Measurements from ENCODE around the gene BSN.

BSN gene

DNA sequence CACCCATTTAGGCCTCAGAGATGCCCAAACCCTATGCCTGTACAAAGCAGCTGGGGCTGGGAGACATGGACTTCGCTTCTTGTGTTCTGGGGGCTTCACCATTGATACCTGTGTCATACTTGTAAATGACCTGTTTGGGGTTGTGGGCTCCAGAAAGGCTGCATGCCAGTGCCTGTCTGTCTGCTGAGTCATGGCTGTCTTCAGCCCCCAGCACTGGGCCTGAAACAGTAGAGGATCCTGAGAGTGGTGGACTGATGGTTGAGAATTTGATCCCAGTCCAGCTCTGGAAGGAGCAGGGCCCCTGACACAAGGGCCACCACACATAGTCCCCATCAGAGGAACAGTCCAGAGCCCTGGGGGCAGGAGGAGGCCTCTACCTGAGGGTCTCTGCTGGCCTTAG lies 95.3 kb downstream of the BSN start:
- H3K36me3 Mint-ChIP-seq, result no peaks in the 10 kb centered on the region
- H3K9me3 Mint-ChIP-seq, result no peaks in the 10 kb centered on the region
- H3K27me3 Mint-ChIP-seq, result peaks cover 19% of the 10 kb centered on the region
- no peak for ATAC-seq
- H3K4me1 Mint-ChIP-seq, result peaks cover 8% of the 10 kb centered on the region
- H3K4me3 Mint-ChIP-seq, result no peak overlapping the region
- H3K27ac Mint-ChIP-seq, result no peak overlapping the region

- H3K36me3 Mint-ChIP-seq, result no peaks in the 10 kb centered on the region
- no peak overlapping the region for H3K27ac Mint-ChIP-seq
- H3K4me1 Mint-ChIP-seq, result peaks cover 14% of the 10 kb centered on the region
- peaks cover 22% of the 10 kb centered on the region for H3K27me3 Mint-ChIP-seq
- H3K4me3 Mint-ChIP-seq, result no peak overlapping the region
- no peak for ATAC-seq
- no peaks in the 10 kb centered on the region for H3K9me3 Mint-ChIP-seq
Observed at GRCh38 chr3:49650177-49650576, 95.9 kb downstream of the BSN start.

- Mint-ChIP-seq H3K27ac (no peak overlapping the region), H3K9me3 (no peaks in the 10 kb centered on the region), H3K36me3 (no peaks in the 10 kb centered on the region), H3K4me3 (no peak overlapping the region), H3K27me3 (peaks cover 22% of the 10 kb centered on the region), H3K4me1 (peaks cover 18% of the 10 kb centered on the region)
- ATAC-seq, result no peak
Observed at GRCh38 chr3:49650637-49651036, 96.4 kb downstream of the BSN start.

GRCh38 chr3:49652218-49652902 lies 98.1 kb downstream of the BSN start:
- peaks cover 25% of the 10 kb centered on the region for H3K27me3 Mint-ChIP-seq
- H3K4me1 Mint-ChIP-seq, result peaks cover 23% of the 10 kb centered on the region
- H3K36me3 Mint-ChIP-seq, result no peaks in the 10 kb centered on the region
- ATAC-seq, result no peak
- H3K4me3 Mint-ChIP-seq, result no peak overlapping the region
- no peak overlapping the region for H3K27ac Mint-ChIP-seq
- H3K9me3 Mint-ChIP-seq, result no peaks in the 10 kb centered on the region

DNA sequence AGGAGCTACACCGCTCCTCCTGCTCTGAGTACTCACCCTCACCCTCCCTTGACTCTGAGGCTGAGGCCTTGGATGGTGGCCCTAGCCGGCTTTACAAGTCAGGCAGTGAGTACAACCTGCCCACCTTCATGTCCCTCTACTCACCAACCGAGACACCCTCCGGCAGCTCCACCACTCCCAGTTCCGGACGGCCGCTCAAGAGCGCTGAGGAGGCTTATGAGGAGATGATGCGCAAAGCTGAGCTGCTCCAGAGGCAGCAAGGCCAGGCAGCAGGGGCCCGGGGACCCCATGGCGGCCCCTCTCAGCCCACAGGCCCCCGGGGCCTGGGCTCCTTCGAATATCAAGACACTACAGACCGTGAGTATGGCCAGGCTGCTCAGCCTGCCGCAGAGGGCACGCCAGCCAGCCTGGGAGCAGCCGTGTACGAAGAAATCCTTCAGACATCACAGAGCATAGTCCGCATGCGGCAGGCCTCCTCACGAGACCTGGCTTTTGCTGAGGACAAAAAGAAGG lies 98.7 kb downstream of the BSN start:
- Mint-ChIP-seq H3K4me1 (peaks cover 23% of the 10 kb centered on the region), H3K27me3 (peaks cover 31% of the 10 kb centered on the region), H3K9me3 (no peaks in the 10 kb centered on the region), H3K27ac (no peak overlapping the region), H3K4me3 (no peak overlapping the region), H3K36me3 (no peaks in the 10 kb centered on the region)
- no peak for ATAC-seq

DNA sequence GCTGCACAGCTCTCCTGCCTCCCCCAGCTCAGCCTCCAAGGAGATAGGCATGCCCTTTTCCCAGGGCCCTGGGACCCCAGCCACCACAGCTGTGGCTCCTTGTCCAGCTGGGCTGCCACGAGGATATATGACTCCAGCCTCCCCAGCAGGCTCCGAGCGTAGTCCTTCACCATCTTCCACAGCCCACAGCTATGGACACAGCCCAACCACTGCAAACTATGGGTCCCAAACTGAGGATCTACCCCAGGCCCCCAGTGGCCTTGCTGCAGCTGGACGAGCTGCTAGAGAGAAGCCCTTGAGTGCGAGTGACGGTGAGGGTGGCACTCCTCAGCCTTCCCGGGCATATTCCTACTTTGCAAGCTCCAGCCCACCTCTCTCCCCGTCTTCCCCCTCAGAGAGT lies 99.3 kb downstream of the BSN start:
- no peak for ATAC-seq
- H3K36me3 Mint-ChIP-seq, result no peaks in the 10 kb centered on the region
- H3K27ac Mint-ChIP-seq, result no peak overlapping the region
- H3K4me3 Mint-ChIP-seq, result no peak overlapping the region
- H3K4me1 Mint-ChIP-seq, result peaks cover 23% of the 10 kb centered on the region
- no peaks in the 10 kb centered on the region for H3K9me3 Mint-ChIP-seq
- H3K27me3 Mint-ChIP-seq, result peaks cover 37% of the 10 kb centered on the region

DNA sequence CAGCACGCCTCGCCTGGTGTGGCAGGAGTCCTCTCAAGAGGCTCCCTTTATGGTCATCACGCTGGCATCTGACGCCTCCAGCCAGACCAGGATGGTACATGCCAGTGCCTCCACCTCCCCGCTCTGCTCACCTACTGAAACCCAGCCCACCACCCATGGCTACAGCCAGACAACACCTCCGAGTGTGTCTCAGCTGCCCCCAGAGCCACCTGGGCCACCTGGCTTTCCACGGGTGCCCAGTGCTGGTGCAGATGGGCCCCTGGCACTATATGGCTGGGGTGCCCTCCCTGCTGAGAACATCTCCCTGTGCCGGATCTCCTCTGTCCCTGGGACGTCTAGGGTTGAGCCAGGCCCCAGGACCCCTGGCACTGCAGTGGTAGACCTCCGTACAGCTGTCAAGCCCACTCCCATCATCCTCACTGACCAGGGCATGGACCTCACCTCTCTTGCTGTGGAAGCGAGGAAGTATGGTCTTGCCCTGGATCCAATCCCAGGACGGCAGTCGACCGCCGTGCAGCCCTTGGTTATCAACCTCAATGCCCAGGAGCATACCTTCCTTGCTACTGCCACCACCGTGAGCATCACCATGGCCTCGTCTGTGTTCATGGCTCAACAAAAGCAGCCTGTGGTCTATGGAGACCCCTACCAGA lies 100.0 kb downstream of the BSN start:
- H3K27me3 Mint-ChIP-seq, result peaks cover 44% of the 10 kb centered on the region
- no peak overlapping the region for H3K4me3 Mint-ChIP-seq
- ATAC-seq, result no peak

GRCh38 chr3:49654955-49655556 lies 100.8 kb downstream of the BSN start:
- Mint-ChIP-seq H3K27ac (no peak overlapping the region), H3K9me3 (no peaks in the 10 kb centered on the region), H3K27me3 (peaks cover 50% of the 10 kb centered on the region), H3K36me3 (no peaks in the 10 kb centered on the region), H3K4me3 (no peak overlapping the region), H3K4me1 (peaks cover 23% of the 10 kb centered on the region)
- ATAC-seq, result peak; percentile 69

More for the DNA sequence above, 100.0 kb downstream of the BSN start:
- H3K27ac Mint-ChIP-seq, result no peak overlapping the region
- H3K9me3 Mint-ChIP-seq, result no peaks in the 10 kb centered on the region
- no peaks in the 10 kb centered on the region for H3K36me3 Mint-ChIP-seq
- peaks cover 23% of the 10 kb centered on the region for H3K4me1 Mint-ChIP-seq

DNA sequence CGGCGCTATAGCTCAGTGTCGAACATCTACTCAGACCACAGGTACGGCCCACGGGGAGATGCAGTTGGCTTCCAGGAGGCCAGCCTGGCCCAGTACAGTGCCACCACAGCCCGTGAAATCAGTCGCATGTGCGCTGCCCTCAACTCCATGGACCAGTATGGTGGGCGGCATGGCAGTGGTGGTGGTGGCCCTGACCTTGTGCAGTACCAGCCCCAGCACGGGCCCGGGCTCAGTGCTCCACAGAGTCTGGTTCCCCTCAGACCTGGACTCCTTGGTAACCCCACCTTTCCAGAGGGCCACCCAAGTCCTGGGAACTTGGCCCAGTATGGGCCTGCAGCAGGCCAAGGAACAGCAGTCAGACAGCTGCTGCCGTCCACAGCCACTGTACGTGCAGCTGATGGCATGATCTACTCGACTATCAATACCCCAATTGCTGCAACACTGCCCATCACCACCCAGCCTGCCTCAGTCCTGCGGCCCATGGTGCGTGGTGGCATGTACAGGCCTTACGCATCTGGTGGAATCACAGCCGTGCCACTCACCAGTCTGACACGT lies 101.5 kb downstream of the BSN start:
- no peak for ATAC-seq
- Mint-ChIP-seq H3K4me1 (peaks cover 23% of the 10 kb centered on the region), H3K9me3 (no peaks in the 10 kb centered on the region), H3K36me3 (no peaks in the 10 kb centered on the region), H3K4me3 (no peak overlapping the region), H3K27ac (no peak overlapping the region), H3K27me3 (peaks cover 53% of the 10 kb centered on the region)

DNA sequence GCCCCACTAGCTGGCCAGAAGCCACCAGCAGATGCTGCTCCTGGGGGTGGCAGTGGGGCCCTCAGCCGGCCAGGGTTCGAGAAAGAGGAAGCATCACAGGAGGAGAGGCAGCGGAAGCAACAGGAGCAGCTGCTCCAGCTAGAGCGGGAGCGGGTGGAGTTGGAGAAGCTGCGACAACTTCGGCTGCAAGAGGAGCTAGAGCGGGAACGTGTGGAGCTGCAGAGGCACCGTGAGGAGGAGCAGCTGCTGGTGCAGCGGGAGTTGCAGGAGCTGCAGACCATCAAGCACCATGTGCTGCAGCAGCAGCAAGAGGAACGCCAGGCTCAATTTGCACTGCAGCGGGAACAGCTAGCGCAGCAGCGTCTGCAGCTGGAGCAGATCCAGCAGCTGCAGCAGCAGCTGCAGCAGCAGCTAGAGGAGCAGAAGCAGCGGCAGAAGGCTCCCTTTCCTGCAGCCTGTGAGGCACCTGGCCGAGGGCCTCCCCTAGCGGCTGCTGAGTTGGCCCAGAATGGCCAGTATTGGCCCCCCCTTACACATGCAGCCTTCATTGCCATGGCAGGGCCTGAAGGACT lies 102.3 kb downstream of the BSN start:
- ATAC-seq, result no peak
- peaks cover 23% of the 10 kb centered on the region for H3K4me1 Mint-ChIP-seq
- no peak overlapping the region for H3K27ac Mint-ChIP-seq
- H3K4me3 Mint-ChIP-seq, result no peak overlapping the region
- H3K9me3 Mint-ChIP-seq, result no peaks in the 10 kb centered on the region
- no peaks in the 10 kb centered on the region for H3K36me3 Mint-ChIP-seq
- peaks cover 61% of the 10 kb centered on the region for H3K27me3 Mint-ChIP-seq

- H3K4me1 Mint-ChIP-seq, result peaks cover 23% of the 10 kb centered on the region
- H3K9me3 Mint-ChIP-seq, result no peaks in the 10 kb centered on the region
- H3K27ac Mint-ChIP-seq, result no peak overlapping the region
- no peak for ATAC-seq
- no peaks in the 10 kb centered on the region for H3K36me3 Mint-ChIP-seq
- H3K27me3 Mint-ChIP-seq, result peaks cover 65% of the 10 kb centered on the region
- no peak overlapping the region for H3K4me3 Mint-ChIP-seq
Observed at GRCh38 chr3:49657208-49657915, 103.1 kb downstream of the BSN start.

DNA sequence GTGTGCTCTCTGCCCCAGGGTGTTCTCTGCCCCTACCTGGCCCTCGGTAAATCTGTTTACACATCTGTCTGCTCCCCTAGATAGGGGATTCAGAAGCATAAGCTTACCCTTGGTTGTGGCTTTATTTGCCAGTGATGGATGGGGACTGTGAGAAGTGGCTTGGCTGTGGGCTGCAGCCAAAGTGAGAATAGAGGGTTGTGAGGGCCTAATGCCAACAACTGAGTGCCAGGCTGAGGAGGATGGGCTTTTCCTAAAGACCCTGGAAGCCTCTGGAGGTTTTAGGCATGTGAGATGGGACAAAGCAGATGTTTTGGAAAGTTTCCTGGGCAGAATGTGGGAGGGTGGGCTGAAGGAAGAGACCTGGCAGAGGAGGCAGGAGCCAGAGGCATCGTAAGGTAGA lies 104.4 kb downstream of the BSN start:
- Mint-ChIP-seq H3K27ac (no peak overlapping the region), H3K9me3 (no peaks in the 10 kb centered on the region)

GRCh38 chr3:49659756-49660155 lies 105.5 kb downstream of the BSN start:
- Mint-ChIP-seq H3K4me3 (no peak overlapping the region), H3K27me3 (peaks cover 66% of the 10 kb centered on the region), H3K27ac (no peak overlapping the region)

More for the DNA sequence above, 104.4 kb downstream of the BSN start:
- H3K4me1 Mint-ChIP-seq, result peaks cover 23% of the 10 kb centered on the region
- H3K36me3 Mint-ChIP-seq, result no peaks in the 10 kb centered on the region
- no peak overlapping the region for H3K4me3 Mint-ChIP-seq
- H3K27me3 Mint-ChIP-seq, result peaks cover 66% of the 10 kb centered on the region
- ATAC-seq, result no peak

GRCh38 chr3:49661281-49661680 lies 107.0 kb downstream of the BSN start:
- Mint-ChIP-seq H3K27ac (no peak overlapping the region), H3K27me3 (peaks cover 78% of the 10 kb centered on the region), H3K4me3 (no peak overlapping the region), H3K4me1 (peaks cover 4% of the 10 kb centered on the region), H3K36me3 (no peaks in the 10 kb centered on the region), H3K9me3 (no peaks in the 10 kb centered on the region)
- no peak for ATAC-seq

More at GRCh38 chr3:49659756-49660155, 105.5 kb downstream of the BSN start:
- Mint-ChIP-seq H3K36me3 (no peaks in the 10 kb centered on the region), H3K4me1 (peaks cover 13% of the 10 kb centered on the region), H3K9me3 (no peaks in the 10 kb centered on the region)
- ATAC-seq, result no peak

DNA sequence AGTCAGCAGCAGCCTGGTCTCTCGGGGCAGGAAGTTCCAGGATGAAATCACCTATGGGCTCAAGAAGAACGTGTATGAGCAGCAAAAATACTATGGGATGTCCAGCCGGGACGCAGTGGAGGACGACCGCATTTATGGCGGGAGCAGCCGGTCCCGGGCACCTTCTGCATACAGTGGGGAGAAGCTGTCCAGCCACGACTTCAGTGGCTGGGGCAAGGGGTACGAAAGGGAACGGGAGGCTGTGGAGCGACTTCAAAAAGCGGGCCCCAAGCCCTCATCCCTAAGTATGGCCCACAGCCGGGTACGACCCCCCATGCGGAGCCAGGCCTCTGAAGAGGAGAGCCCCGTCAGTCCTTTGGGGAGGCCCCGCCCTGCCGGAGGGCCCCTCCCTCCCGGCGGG lies 107.7 kb downstream of the BSN start:
- Mint-ChIP-seq H3K27me3 (peaks cover 76% of the 10 kb centered on the region), H3K36me3 (no peaks in the 10 kb centered on the region), H3K4me1 (no peaks in the 10 kb centered on the region), H3K4me3 (no peak overlapping the region), H3K9me3 (no peaks in the 10 kb centered on the region), H3K27ac (no peak overlapping the region)
- no peak for ATAC-seq
